T-helper 9 cell (primary cell): Measurements from ENCODE around the gene PTCH1.

Experiments used
- DNase-seq: peaks from one replicate; pipeline ENCODE4 v3.0.0-alpha.2; 2020

Gene PTCH1

GRCh38 chr9:95437559-95437958 is 79.2 kb downstream of the PTCH1 start:
- no peak for DNase-seq

GRCh38 chr9:95436416-95436815 is 80.4 kb downstream of the PTCH1 start:
- DNase-seq, result no peak

- DNase-seq, result no peak
These were observed 81.6 kb downstream of the PTCH1 start for GRCh38 chr9:95435074-95435728.

- no peak for DNase-seq
These were observed 82.4 kb downstream of the PTCH1 start for GRCh38 chr9:95434116-95435073.

GRCh38 chr9:95433096-95433819 is 83.5 kb downstream of the PTCH1 start:
- no peak for DNase-seq

- no peak for DNase-seq
These were observed 85.5 kb downstream of the PTCH1 start for GRCh38 chr9:95431286-95431685.

GRCh38 chr9:95429948-95430620 is 86.7 kb downstream of the PTCH1 start:
- DNase-seq, result no peak

- no peak for DNase-seq
These were observed 87.7 kb downstream of the PTCH1 start for GRCh38 chr9:95429096-95429495.

GRCh38 chr9:95425910-95426551 is 90.7 kb downstream of the PTCH1 start:
- DNase-seq, result no peak

- DNase-seq, result no peak
These were observed 94.1 kb downstream of the PTCH1 start for GRCh38 chr9:95422650-95423049.

GRCh38 chr9:95420518-95420917 is 96.3 kb downstream of the PTCH1 start:
- no peak for DNase-seq

GRCh38 chr9:95419444-95419843 is 97.3 kb downstream of the PTCH1 start:
- DNase-seq, result no peak

GRCh38 chr9:95415158-95415557 is 101.6 kb downstream of the PTCH1 start:
- no peak for DNase-seq

- no peak for DNase-seq
These were observed 103.0 kb downstream of the PTCH1 start for GRCh38 chr9:95413793-95414192.

GRCh38 chr9:95411054-95411892 is 105.5 kb downstream of the PTCH1 start:
- DNase-seq, result no peak

GRCh38 chr9:95409650-95410426 is 106.9 kb downstream of the PTCH1 start:
- no peak for DNase-seq

GRCh38 chr9:95407524-95407923 is 109.2 kb downstream of the PTCH1 start:
- DNase-seq, result no peak

GRCh38 chr9:95406121-95406520 is 110.7 kb downstream of the PTCH1 start:
- DNase-seq, result no peak

- DNase-seq, result no peak
These were observed 117.5 kb downstream of the PTCH1 start for GRCh38 chr9:95399261-95399660.
